GM18505 (cell line): ENCODE results near the gene TBC1D16.

Experiments
- ATAC-seq: cut with Tn5 transposase; IDR thresholded peaks from one replicate; pipeline ENCODE4 v1.9.1; 2021; ENCODE audit not compliant: unreplicated experiment
- POLR2A ChIP-seq: IDR thresholded peaks from 4 replicates; pipeline ENCODE4 v1.6.1; 2011; ENCODE audit warnings: borderline replicate concordance; ENCODE audit not compliant: insufficient read depth, insufficient read length; ENCODE audit errors: extremely low read depth

TBC1D16 gene, protein sequence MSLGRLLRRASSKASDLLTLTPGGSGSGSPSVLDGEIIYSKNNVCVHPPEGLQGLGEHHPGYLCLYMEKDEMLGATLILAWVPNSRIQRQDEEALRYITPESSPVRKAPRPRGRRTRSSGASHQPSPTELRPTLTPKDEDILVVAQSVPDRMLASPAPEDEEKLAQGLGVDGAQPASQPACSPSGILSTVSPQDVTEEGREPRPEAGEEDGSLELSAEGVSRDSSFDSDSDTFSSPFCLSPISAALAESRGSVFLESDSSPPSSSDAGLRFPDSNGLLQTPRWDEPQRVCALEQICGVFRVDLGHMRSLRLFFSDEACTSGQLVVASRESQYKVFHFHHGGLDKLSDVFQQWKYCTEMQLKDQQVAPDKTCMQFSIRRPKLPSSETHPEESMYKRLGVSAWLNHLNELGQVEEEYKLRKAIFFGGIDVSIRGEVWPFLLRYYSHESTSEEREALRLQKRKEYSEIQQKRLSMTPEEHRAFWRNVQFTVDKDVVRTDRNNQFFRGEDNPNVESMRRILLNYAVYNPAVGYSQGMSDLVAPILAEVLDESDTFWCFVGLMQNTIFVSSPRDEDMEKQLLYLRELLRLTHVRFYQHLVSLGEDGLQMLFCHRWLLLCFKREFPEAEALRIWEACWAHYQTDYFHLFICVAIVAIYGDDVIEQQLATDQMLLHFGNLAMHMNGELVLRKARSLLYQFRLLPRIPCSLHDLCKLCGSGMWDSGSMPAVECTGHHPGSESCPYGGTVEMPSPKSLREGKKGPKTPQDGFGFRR

GRCh38 chr17:80035687-80035936 lies at the start of gene TBC1D16:
Gene TBC1D16 (minus strand): TSS chr17:80035872. CDS start chr17:80013547, 22,325 bp downstream.
- ATAC-seq = no peak
- no peak for TF ChIP-seq POLR2A

DNA sequence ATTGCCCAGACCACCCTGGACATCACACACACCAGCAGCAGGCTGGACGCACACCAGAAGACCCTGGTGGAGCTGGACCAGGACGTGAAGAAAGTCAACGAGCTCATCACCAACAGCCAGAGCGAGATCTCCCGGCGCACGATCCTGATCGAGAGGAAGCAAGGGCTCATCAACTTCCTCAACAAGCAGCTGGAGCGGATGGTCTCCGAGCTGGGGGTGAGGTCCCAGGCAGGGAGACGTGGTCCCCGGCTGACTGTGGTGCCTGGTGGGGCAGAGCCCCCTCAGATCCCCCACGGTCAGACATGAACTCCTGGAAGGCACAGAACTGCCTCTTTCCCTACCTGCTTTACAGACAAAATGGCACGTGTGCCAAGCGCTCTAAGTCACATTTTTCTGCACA lies 49.1 kb upstream of the TBC1D16 start:
- no peak for TF ChIP-seq POLR2A
- ATAC-seq = no peak

GRCh38 chr17:80083136-80083661 lies 47.5 kb upstream of the TBC1D16 start:
- no peak for ATAC-seq
- TF ChIP-seq POLR2A = no peak

DNA sequence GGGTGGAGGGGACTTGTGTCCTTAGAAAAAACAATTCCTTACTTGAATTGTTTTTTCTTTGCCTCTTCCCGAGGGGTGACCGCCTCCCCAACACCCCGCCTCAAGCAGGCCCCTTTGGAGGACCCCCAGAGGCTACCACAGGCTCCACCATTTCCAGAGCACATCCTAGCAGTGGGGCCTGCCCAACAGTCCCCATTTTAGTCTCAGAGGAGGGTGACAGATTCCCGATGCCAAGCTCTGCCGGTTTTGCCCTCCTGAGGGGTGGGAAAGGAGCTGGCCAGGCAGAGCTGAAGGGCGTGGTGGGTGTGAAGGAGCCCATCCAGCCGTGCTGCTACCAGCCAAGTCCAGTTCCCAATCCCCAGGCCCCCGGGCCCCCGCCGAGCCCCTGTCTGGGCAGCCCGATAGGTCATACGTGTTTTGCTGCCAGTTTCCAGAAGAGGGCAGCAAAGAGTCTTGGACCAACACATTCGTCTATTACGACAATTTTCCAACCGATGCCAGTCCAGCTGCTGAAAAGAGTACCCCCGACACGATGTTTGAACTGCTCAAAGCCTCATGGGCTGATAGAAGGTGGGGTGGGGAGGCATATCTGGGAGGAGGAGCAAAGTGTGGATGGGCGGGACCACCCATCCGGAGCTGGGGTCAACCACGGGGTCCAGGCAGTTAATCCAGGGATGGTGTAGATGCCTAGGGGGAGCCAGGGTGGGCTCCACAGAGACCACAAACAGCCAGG lies 46.9 kb upstream of the TBC1D16 start:
- no peak for TF ChIP-seq POLR2A
- ATAC-seq = no peak

DNA sequence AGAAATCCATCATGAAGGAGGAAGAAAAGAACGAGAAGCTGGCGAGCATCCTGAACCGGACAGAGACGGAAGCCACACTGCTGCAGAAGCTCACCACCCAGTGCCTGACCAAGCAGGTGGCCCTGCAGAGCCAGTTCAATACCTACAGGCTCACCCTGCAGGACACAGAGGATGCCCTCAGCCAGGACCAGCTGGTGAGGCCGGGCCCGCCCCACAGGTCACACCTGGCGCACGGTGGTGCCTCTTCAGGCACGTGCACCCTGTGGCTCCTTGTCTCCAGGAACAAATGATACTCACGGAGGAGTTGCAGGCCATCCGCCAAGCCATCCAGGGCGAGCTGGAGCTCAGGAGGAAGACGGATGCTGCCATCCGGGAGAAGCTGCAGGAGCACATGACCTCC lies 45.9 kb upstream of the TBC1D16 start:
- no peak for ATAC-seq
- TF ChIP-seq POLR2A = no peak

- no peak for ATAC-seq
- no peak for TF ChIP-seq POLR2A
These were observed 44.4 kb upstream of the TBC1D16 start for GRCh38 chr17:80080081-80080480.

GRCh38 chr17:80072410-80072809 lies 36.7 kb upstream of the TBC1D16 start:
- ATAC-seq = no peak
- no peak for TF ChIP-seq POLR2A

DNA sequence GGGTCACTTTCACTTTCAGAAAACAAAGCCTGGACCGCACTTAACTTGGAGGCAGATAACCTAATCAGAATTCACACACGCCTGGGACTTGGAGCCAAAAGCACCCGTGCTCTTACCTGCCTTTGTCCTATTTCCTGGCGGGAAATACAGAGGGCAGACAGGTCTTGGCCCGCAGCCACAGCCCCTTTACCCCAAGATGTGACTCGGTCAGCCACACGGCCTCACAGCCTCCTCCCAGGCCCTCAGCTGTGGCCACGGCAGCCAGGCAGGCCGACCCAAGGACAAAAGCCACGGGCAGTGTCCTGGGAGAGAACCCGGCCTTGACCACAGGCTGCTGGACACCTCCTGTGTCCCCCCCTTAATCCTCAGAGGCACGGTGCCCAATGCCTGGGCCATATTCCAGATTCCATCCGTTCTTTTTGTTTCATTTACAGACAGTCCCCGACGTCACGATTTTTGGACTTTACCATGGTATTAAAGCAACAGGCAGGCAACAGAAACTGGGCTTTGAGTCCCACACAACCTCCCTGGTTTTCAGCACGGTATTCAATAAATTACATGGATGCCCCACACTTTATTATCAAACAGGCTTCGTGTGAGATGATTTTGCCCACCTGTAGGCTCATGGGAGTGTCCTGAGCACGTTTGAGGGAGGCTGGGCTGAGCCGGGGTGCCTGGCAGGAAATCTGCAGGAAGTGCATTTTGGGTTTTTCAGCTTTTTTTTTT lies 35.6 kb upstream of the TBC1D16 start:
- TF ChIP-seq POLR2A = no peak
- ATAC-seq = no peak

DNA sequence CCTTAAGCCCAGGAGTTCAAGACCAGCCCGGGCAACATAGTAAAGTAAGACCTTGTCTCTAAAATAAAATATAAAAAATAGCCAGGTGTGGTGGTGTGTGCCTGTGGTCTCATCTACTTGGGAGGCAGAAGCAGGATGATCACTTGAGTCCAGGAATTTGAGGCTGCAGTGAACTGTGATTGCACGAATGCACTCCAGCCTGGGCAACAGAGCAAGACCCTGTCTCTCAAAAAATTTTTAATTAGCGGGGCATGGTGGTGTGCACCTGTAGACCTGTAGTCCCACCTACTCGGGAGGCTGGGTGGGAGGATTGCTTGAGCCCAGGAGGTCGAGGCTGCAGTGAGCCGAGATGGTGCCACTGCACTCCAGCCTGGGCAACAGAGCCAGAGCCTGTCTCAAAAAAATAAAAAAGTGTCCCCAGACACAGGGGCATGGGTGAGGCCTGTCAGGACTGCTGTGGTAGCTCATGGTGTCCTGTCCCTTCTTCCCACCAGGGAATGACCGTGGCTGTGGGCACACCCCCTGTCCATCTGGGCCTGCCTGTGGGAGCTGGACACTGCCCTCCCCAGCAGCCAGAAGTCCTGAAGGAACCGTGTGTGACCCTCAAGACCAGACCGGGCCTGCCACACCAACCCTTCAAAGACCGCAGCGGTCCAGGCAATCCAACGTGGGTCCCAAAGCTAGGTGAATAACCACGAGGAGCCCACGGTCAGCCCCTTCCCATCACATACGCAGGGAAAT lies 34.9 kb upstream of the TBC1D16 start:
- no peak for ATAC-seq
- no peak for TF ChIP-seq POLR2A

- TF ChIP-seq POLR2A = no peak
- no peak for ATAC-seq
These were observed 32.9 kb upstream of the TBC1D16 start for GRCh38 chr17:80068301-80069222.

GRCh38 chr17:80067393-80067986 lies 31.8 kb upstream of the TBC1D16 start:
- no peak for ATAC-seq
- TF ChIP-seq POLR2A = no peak

DNA sequence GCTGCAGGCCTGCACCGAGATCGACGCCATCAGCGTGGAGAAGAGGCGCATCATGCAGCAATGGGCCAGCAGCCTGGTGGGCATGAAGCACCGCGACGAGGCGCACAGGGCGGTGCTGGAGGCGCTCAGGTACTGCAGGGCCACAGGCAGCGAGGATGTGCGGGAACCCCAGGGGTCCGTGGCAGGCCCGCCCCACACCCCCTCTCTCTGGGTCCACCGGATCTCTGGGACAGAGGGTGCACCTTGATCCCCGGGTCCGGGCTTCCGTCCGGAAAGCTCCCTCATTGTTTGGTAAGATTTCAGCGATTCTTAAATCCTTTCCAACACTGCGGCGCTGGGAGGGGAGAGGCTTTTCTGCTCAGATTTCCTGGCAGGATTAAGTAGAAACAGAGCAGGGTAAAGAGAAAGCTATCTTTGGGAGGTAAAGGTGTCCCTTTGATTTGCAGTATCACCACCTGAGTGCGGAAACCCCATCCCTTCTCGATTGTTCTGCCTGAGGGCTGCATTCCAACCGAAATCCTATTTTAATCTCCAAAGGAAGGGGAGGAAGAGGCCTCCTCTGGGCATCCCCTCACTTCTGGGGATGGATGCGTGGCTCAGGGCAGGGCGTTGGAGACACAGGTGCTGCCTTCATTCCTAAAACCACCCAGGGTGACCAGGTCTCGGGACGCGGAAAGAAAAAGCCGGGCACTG lies 30.0 kb upstream of the TBC1D16 start:
- ATAC-seq = no peak
- no peak for TF ChIP-seq POLR2A
